Erythroblast (primary cell): Measurements from ENCODE around the gene CDH8.
A peak's percentile ranks its signal among the peaks of the same experiment; 100 is the strongest.

Experiments used
- DNase-seq, 2 experiments: peaks; one replicate each; lab custom pipeline; 2025; lab: John Stamatoyannopoulos, UW
- GATA1 ChIP-seq: IDR thresholded peaks from 2 replicates; pipeline ENCODE4 v1.6.1; 2011; ENCODE audit warnings: low read depth, mild to moderate bottlenecking, control low read depth, low read length, moderate library complexity
- POLR2A ChIP-seq: IDR thresholded peaks from 2 replicates; pipeline ENCODE4 v1.6.1; 2011; ENCODE audit warnings: mild to moderate bottlenecking, low read length

Gene CDH8

DNA sequence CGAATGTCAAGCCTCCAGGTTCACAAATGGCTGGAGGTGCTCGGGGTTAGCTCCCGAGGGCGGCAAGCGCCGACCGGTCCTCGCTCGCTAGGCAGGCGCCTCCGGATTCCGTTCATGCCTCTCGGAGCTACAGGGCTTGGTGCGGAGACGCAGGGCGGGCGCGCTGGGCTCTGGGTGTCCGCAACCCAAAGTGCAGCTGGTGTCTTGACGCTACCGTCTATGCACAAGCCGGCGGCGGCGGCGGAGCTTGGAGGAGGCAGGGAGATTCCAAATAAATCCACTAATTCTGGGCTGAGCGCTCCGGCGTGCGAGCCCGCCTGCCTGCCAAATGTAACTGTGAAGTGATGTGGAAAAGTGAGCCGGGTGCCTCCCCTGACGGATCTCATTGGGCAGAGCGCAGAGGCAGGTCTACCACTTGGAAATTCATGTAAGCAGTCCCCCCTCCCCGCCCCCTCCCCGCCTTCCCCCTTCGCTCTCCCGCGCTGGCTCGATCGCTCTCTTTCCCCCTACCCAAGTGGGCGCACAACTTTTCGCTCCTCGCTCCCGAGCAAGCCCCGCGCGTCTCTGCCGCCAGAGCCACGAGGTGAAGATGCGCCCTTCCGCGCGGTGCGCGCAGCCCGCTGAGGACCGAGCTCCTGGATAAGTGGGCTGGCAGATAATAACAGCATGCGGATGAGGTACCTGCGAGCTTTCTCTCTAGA lies at the start of gene CDH8:
Gene CDH8, minus strand, starts transcription at position 338 of the 701 bp plus-strand sequence. CDS start 15,035 bp downstream, outside the sequence.
- no peak for TF ChIP-seq GATA1
- TF ChIP-seq POLR2A = no peak
- no peak for DNase-seq

DNA sequence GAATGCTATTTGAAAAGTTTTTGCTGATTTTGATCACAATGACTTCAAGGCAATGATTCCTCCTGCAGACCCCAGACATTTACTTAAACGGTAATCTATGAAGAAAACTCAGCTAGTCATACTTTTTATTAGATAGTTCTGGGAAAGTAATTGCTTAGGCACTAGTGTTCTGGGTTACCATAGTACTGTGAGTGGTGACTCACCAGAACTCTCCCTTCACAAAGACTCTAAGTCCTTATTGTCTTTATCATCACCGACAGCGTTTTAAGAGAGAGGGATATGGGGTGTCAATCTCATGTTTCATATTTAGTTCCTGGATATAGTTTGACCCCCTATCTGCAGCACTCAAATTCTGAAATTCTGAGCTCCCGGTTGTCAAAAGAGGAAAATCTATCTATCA lies 43.0 kb upstream of the CDH8 start:
- no peak for TF ChIP-seq POLR2A
- TF ChIP-seq GATA1 = no peak

GRCh38 chr16:62077998-62078397 lies 41.8 kb upstream of the CDH8 start:
- TF ChIP-seq GATA1 (no peak), POLR2A (no peak)
- peak in 1 of 2 experiments; percentile 4 for DNase-seq

More for the DNA sequence above, 43.0 kb upstream of the CDH8 start:
- no peak for DNase-seq

- no peak for DNase-seq
- TF ChIP-seq GATA1 (no peak), POLR2A (no peak)
These were observed 40.6 kb upstream of the CDH8 start for GRCh38 chr16:62076886-62077285.

DNA sequence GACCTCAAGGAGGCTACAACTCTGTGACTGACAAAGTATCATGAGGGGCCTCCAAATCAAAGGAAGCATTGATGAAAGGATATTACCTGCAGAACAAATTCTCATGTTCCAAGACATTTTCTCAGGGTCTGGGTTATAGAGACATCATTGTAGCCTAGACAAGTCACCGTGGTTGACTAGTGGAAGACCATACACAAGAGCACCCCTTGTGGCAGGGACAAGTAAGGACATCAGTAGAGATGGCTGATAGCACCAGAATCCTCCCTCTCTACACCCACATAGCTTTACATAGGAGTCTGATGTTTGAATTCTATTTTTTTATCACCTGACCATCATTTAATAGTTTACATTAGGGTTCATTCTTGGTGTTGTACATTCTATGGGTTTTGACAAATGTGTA lies 32.5 kb upstream of the CDH8 start:
- TF ChIP-seq POLR2A (no peak), GATA1 (no peak)
- DNase-seq = peak; percentile 10

DNA sequence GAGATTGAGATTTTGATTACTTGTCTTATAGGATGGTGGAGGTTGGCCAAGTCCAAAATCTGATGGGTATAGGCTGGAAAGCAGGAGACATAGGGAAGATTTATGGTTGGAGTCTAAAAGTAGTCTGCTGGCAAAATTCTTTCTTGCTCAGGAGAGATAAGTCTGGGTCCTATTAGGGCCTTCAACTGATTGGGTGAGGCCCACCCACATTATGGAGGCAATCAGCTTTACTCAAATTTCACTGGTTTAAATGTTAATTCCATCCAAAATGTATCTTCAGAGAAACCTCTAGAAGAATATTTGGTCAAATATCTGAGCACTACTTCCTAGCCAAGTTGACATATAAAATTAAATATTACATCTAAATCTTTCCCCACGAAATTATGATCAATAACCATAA lies 31.7 kb upstream of the CDH8 start:
- no peak for DNase-seq
- TF ChIP-seq GATA1 = no peak
- TF ChIP-seq POLR2A = no peak

GRCh38 chr16:62067182-62067581 lies 30.9 kb upstream of the CDH8 start:
- DNase-seq = no peak
- TF ChIP-seq GATA1 = no peak
- TF ChIP-seq POLR2A = no peak

DNA sequence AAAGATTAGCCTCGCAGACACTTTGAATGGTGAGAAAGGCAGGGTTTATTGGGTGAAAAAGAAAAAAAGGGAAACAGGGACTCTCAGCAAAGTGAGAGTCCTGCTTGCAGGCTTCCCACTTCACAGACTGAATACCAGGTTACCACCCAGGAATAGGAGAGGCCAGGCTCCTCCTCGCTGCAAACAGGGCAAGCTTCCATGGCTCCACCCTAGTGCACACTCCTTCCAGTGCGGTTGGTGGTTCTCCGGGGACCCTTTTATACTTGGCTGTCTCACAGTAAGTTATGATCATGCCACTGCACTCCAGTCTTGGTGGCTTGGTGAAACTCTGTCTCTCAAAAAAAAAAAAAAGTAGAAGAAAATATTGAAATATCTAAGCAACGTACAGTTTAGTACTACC lies 30.5 kb upstream of the CDH8 start:
- DNase-seq = no peak

GRCh38 chr16:62064173-62064572 lies 27.9 kb upstream of the CDH8 start:
- TF ChIP-seq GATA1 = no peak
- no peak for TF ChIP-seq POLR2A
- no peak for DNase-seq

More for the DNA sequence above, 30.5 kb upstream of the CDH8 start:
- TF ChIP-seq GATA1 (no peak), POLR2A (no peak)

GRCh38 chr16:62060089-62060488 lies 23.9 kb upstream of the CDH8 start:
- DNase-seq = no peak
- TF ChIP-seq POLR2A (no peak), GATA1 (no peak)

- TF ChIP-seq POLR2A (no peak), GATA1 (no peak)
- DNase-seq = no peak
These were observed 23.3 kb upstream of the CDH8 start for GRCh38 chr16:62059527-62059926.

DNA sequence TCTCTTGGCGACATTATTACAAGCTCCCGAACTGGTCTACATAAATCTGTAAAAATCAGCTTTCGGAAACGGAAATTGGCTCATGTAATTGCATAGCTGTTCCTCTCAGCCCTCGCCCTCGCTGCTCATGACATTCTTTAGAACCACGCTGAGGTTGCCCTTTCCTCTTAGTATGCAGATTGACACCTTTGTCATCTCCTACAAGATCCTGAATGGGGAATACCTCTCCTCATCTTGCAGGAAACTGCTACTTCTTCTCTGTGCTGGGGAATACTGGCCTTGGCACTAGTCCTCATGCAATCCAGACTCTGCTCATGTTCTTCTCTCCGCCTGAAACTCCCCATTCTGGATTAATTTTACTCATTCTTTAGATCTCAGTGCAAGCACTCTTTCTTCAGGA lies 22.2 kb upstream of the CDH8 start:
- TF ChIP-seq GATA1 = no peak
- no peak for TF ChIP-seq POLR2A
- no peak for DNase-seq

GRCh38 chr16:62051942-62052341 lies 15.7 kb upstream of the CDH8 start:
- TF ChIP-seq GATA1 (no peak), POLR2A (no peak)
- no peak for DNase-seq

- TF ChIP-seq POLR2A (no peak), GATA1 (no peak)
- DNase-seq = no peak
These were observed 14.6 kb upstream of the CDH8 start for GRCh38 chr16:62050793-62051192.

DNA sequence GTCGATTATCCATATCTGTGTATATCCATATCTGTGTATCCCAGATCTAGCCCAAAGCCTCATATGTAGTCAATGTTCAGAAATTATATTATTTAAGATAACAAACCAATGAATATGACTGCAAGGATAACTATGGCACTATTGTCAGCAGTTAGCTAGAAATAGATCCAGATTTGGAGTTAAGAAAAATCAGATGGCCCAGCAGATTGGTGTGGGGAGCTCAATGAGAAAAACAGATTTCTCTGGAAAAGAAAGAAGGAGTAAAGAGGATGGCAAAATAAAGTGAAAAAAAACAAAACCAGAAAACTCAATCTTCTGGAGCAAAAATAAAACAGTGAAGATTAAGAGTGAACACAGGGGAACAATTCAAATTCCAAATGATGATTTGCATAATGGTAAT lies 10.6 kb upstream of the CDH8 start:
- TF ChIP-seq GATA1 (no peak), POLR2A (no peak)
- DNase-seq = no peak
